C4-2B (cell line): ENCODE measurements around the gene PLA2G2D.
A peak's percentile ranks its signal among the peaks of the same experiment; 100 is the strongest.

Experiments used
- H3K27ac ChIP-seq: fragments of 450-650 bp; 2 replicates; pipeline ENCODE4 v1.5.1; 2017
- ZFX ChIP-seq: fragments of 450-650 bp; IDR thresholded peaks from 2 replicates; pipeline ENCODE4 v1.6.1; 2017
- TF ChIP-seq, protein P1 (sequence below): fragments of 450-650 bp; conservative IDR thresholded peaks from 2 replicates; pipeline ENCODE4 v1.5.1; 2017; ENCODE audit warnings: mild to moderate bottlenecking

Gene PLA2G2D, protein sequence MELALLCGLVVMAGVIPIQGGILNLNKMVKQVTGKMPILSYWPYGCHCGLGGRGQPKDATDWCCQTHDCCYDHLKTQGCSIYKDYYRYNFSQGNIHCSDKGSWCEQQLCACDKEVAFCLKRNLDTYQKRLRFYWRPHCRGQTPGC

DNA sequence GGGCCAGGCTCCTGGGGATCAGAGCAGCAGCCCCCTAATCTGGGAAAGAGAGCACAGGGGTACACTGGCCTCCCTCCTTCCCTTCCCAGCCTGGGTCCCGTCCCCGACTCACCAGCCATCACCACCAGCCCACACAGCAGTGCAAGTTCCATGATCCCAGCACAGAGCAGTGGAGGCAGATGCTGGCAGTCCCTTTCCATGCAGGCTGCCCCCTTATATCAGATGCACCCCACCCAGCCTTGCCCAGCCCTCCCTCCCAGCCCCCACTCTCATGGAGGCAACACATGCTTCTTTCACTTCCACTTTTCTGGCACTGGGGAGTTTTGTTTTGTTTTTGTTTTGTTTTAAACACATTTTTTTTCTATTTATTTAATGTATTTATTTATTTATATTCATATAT, at the start of gene PLA2G2D:
Gene PLA2G2D, minus strand, starts transcription at position 190 of the 400 bp plus-strand sequence. Its CDS starts 38 bp downstream, at position 152.
- TF ChIP-seq ZFX, result no peak
- TF ChIP-seq, protein P1, sequence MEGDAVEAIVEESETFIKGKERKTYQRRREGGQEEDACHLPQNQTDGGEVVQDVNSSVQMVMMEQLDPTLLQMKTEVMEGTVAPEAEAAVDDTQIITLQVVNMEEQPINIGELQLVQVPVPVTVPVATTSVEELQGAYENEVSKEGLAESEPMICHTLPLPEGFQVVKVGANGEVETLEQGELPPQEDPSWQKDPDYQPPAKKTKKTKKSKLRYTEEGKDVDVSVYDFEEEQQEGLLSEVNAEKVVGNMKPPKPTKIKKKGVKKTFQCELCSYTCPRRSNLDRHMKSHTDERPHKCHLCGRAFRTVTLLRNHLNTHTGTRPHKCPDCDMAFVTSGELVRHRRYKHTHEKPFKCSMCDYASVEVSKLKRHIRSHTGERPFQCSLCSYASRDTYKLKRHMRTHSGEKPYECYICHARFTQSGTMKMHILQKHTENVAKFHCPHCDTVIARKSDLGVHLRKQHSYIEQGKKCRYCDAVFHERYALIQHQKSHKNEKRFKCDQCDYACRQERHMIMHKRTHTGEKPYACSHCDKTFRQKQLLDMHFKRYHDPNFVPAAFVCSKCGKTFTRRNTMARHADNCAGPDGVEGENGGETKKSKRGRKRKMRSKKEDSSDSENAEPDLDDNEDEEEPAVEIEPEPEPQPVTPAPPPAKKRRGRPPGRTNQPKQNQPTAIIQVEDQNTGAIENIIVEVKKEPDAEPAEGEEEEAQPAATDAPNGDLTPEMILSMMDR, result no peak
- H3K27ac ChIP-seq, result no peak within 1 kb of the TSS

DNA sequence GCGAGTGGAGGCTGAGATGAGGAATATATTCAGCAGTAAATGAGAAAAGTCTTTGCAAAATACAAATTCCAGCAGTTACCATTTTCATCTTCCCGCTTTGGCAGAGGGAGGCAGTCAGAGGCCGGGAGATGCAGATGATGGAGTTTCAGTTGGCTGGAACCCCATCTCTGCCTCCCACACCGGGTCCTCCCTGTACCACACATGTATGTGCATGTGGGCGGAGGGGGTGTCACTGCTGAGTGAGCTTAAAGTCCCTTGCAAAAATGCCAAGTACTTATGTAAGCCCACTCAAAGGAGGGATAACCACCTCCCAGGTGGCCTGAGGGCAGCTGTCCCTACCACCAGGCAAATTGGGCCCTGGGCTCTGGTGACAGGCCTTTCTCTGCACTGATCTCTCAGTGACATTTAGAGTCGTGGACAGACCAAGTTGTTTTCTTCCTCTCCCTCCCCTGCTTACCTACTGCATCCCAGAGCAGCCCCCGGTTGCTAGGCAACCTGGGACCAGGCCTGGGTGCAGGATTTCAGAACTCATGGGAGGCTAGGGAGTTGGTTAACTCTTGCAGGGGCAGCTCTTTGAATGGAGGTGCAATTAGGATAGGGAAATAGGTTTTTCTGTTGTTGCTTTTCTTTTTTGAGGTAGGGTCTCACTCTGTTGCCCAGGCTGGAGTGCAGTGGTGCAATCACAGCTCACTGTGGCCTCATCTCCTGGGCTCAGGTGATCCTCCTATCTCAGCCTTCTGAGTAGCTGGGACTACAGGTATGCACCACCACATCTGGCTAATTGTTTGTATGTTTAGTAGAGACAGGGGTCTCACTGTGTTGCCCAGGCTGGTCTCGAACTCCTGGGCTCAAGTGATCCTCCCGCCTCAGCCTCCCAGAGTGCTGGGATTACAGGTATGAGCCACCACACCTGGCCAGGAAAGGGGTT, 49.5 kb upstream of the PLA2G2D start:
- TF ChIP-seq, protein P1, result no peak
- no peak for TF ChIP-seq ZFX
- no peak overlapping the region for H3K27ac ChIP-seq

DNA sequence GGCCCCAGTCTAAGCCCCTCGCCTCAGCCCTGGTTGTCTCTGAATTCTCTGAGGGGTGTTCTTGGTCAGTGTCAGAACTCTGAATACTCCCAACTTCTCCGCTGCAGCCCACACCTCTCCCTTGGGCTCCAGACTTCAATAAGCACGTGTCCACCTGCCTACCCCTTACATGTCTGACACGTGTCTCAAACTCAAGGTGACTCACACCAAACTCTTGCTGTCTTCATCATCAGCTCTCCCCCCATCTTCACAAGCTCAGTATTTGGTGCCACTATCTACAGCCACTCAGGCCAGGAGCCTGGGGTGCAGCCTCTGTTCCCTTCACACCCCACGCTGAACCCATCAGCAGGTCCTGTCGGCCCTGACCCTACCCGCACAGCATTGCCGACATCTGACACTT, 47.8 kb upstream of the PLA2G2D start:
- TF ChIP-seq, protein P1, result no peak
- TF ChIP-seq ZFX, result no peak

DNA sequence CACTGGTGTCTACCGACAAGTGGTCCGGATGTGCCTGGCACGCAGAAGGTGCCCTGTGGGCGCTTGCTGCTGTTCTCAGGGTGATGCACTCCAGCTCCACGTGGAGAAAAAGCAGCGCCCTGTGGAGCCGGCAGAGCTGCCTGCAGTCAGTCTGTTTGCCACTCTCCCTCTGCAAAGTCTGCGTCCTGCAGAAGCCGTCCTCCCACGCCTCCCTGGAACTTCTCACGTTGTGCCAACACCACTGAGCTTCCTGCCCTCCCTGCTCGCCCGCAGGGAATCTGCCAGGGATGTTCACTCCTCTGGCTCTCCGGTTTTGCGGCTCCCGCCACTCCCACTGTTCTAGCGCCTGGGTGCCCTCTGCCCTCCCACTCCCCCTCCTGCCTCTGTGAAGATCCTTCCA, 46.7 kb upstream of the PLA2G2D start:
- TF ChIP-seq, protein P1, result no peak
- H3K27ac ChIP-seq, result no peak overlapping the region

More for the DNA sequence above, 47.8 kb upstream of the PLA2G2D start:
- no peak overlapping the region for H3K27ac ChIP-seq

DNA sequence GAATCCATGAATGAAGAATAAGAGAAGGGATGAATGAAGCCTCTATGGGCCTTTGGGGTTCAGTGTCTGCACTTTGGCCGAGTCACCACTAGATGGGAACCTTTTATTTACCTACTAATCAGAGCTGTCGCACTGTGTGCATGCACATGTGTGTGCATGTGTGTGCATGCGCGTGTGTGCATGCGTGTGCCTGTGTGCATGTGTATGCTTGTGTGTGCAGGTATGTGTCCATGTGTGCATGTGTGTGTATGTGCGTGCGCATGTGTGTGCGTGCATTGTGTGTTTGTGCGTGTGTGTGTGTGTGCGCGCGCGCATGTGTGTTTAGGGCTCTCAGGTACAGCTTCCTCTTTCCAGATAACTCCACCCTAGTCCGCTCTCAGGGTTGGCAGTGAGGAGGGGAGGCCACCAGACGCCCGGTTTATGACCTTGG, 46.2 kb upstream of the PLA2G2D start:
- TF ChIP-seq, protein P1, result peak; percentile 41
- no peak for TF ChIP-seq ZFX
- no peak overlapping the region for H3K27ac ChIP-seq

DNA sequence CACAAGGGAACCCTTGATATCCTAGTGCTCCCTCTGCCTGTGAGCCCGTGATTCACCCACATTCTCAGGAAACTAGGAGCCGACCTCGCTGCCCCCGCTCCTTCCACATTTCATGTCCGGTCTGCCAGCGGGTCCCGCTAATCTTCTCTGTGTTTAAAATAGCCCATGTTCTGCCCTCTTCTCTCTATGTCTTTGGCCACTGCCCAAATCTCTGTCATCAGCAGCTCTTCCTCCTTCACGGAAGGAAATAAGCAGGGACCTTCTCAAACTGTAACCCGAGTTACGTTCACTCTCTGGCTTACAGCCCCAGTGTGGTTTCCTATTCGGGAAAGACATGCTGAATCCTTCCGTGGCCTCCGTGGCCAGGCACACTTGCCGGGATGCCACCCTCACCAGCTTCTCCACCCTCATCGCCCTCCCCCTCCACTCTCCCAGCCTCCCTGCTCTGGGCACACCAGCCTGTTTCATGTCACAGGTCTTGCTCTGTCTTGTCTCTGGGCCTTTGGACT, 45.4 kb upstream of the PLA2G2D start:
- H3K27ac ChIP-seq, result no peak overlapping the region
- TF ChIP-seq ZFX, result no peak
- TF ChIP-seq, protein P1, result no peak

DNA sequence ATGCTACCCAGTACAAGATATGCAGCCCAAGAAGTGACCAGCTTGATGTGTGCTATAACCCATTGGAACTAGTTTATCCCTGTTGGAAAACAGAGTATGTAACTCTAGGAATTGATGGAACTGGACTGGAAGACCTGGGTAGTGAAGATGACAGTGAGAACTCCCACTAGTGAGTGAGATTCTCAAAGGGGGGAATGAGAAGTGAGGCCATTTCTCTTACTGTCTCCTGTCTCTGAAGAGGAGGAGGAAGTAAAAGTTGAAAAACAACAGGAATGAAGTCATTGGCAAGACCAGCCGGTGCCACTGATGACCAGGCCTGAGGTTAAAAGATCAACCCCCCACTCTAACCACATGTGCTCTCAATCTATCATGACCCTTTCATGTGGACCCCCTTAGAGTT, 40.7 kb upstream of the PLA2G2D start:
- no peak overlapping the region for H3K27ac ChIP-seq
- TF ChIP-seq ZFX, result no peak
- TF ChIP-seq, protein P1, result no peak
